ENCODE measurements around the gene ACCSL. TPM values are rescaled to one million over a fixed set of nuclear protein-coding genes. Genes with fewer than 3 reads are reported as not detected.

ACCSL gene
- polyA plus RNA-seq, 1 of the 3 experiments (the other 2 are of a cell fraction), result not detected

- TF ChIP-seq REST (IDR thresholded peaks at IDR 0.05; ENCODE audit: low read depth, low read length), result no peak
Measured at GRCh38 chr11:44065841-44066731, 18.3 kb downstream of the ACCSL start, which contains the start of gene ACCS (continued).

- ChIA-PET POLR2A (interaction anchor here (0.6 to 1.0 kb wide), 2 partner anchors 124 to 125 kb away, joined by 3 read pairs; no protein-coding TSS in a partner anchor), CTCF (interaction anchor here (0.7 to 10.8 kb wide), 6 partner anchors 15 to 177 kb away, joined by 3 to 71 read pairs (median 4); partner anchors contain the start of gene EXT2)
- peak overlapping the region; percentile 86 to 88 for H3K27ac ChIP-seq (ENCODE audit: low read depth in 2 of 2, low read length in 1 of 2)
Measured at GRCh38 chr11:44066732-44067141, 19.0 kb downstream of the ACCSL start.

More at GRCh38 chr11:44066732-44067141, 19.0 kb downstream of the ACCSL start:
- Histone ChIP-seq H3K4me3 (ENCODE audit: low read depth in 2 of 2, low read length in 1 of 2) (peak overlapping the region; percentile 54 to 67), H3K9me3 (no peaks in the 10 kb centered on the region), H3K9me2 (no peaks in the 10 kb centered on the region), H3K36me3 (replicated peaks in 1 of 2; ENCODE audit: control insufficient read depth in 1 of 2, insufficient read depth in 2 of 2, low read length in 1 of 2) (peaks cover 0 to 3% of the 10 kb centered on the region in 2 experiments), H3K79me2 (ENCODE audit: insufficient read depth) (no peaks in the 10 kb centered on the region), H4K20me1 (ENCODE audit: insufficient read depth) (no peaks in the 10 kb centered on the region), H3K4me1 (ENCODE audit: control insufficient read depth in 1 of 2, insufficient read depth in 2 of 2, low read depth in 1 of 2, low read length in 1 of 2) (peaks cover 0 to 2% of the 10 kb centered on the region in 2 experiments; a peak in 2 of 4 replicates), H3K4me2 (peak overlapping the region; percentile 78), H3K27me3 (ENCODE audit: insufficient read depth) (no peaks in the 10 kb centered on the region), H2AFZ (ENCODE audit: low read depth) (peak overlapping the region; percentile 81), H3K9ac (peak overlapping the region; percentile 86), H3F3A (replicated peaks; ENCODE audit: insufficient read depth) (no peaks in the 10 kb centered on the region)
- TF ChIP-seq JUND (IDR thresholded peaks at IDR 0.05) (0 out of 2 replicates have a peak, but pooled peaks have one; percentile 23), MEF2A (IDR thresholded peaks at IDR 0.05; ENCODE audit: borderline replicate concordance, low read depth) (no peak), GATA2 (CRISPR knock-in tag; IDR thresholded peaks at IDR 0.05) (no peak), NFIC (IDR thresholded peaks at IDR 0.05; ENCODE audit: borderline replicate concordance) (peak; percentile 40; the same call in 1 of the 2 replicates), FOSL2 (IDR thresholded peaks at IDR 0.05; ENCODE audit: borderline replicate concordance, low read depth) (peak; percentile 38; the same call in 1 of the 2 replicates), IRF3 (IDR thresholded peaks at IDR 0.05; ENCODE audit: low read depth, low read length) (no peak), USF1 (IDR thresholded peaks at IDR 0.05; ENCODE audit: borderline replicate concordance, low read depth) (no peak)
- WGBS (ENCODE audit: low lambda C conversion rate), result 49% methylated on average over 10 of the region's 10 CpGs
- DNase-seq, result peak; percentile 42
